HG02798 (cell line): ENCODE data around the gene WNT16.
A peak's percentile ranks its signal among the peaks of the same experiment; 100 is the strongest.
"Not testable (repeated sequence)": the region's sequence is repeated elsewhere in the genome, so short reads cannot be mapped to it uniquely, and the experiment has no call there.

Experiments
- ATAC-seq: cut with Tn5 transposase; IDR thresholded peaks from one replicate; pipeline ENCODE4 v1.9.1; 2021; ENCODE audit warnings: mild to moderate bottlenecking; ENCODE audit not compliant: unreplicated experiment, poor library complexity

The WNT16 gene

GRCh38 chr7:121305109-121305508, 23.7 kb upstream of the WNT16 start:
- no peak for ATAC-seq

GRCh38 chr7:121306565-121306964, 22.2 kb upstream of the WNT16 start:
- no peak for ATAC-seq

DNA sequence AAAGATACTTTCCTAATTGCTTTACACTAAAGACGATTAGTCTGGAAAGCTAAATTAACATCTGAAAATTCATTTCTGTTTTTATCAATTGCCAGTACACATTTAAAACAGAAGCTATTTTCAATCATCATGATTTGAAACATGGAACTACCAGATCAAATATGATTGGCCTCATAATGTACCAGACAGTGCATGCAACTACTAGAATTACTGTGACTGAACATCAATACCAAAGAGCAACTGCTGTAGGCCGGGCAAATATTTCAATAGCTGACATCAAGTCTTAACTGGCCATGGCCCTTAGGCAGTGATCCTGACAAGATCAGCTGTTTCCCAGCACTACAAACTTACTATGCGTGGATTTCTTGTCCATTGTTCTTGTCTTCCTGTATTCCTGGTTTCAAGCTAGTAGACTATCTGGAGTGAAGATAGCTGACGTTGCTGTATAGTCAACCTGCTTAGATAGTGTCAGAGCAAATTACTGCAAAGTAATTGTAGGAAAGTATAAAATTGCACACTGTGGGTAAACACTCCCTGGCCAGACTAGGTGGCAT, 21.7 kb upstream of the WNT16 start:
- ATAC-seq, result no peak

DNA sequence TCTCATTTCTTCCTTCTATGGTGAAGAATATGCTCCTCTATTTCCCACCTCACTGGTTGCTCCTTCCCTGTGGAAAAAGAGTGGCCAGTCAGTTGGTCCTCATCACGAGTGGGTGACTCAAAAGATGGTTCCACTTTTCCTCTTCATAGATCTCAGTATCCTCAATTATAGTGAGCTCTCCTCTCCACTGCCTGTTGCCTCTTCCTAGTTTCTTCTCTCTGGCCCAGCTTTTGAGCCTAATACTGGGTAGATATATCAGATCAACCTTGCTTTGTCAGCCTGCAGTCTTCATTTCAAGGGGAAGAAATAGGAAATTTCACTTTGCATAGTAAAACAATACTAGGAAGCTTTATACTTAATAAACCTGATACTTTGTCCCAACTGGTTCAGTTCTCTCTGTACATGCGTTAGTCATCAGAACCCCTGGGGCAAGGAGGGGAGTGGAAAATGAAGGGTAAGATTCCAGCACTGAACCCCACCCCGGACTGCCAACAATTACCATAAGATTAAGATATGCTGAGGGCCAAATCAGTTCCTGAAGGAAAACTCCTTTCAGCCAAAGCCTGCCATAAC, 15.5 kb upstream of the WNT16 start:
- peak; percentile 2 for ATAC-seq

DNA sequence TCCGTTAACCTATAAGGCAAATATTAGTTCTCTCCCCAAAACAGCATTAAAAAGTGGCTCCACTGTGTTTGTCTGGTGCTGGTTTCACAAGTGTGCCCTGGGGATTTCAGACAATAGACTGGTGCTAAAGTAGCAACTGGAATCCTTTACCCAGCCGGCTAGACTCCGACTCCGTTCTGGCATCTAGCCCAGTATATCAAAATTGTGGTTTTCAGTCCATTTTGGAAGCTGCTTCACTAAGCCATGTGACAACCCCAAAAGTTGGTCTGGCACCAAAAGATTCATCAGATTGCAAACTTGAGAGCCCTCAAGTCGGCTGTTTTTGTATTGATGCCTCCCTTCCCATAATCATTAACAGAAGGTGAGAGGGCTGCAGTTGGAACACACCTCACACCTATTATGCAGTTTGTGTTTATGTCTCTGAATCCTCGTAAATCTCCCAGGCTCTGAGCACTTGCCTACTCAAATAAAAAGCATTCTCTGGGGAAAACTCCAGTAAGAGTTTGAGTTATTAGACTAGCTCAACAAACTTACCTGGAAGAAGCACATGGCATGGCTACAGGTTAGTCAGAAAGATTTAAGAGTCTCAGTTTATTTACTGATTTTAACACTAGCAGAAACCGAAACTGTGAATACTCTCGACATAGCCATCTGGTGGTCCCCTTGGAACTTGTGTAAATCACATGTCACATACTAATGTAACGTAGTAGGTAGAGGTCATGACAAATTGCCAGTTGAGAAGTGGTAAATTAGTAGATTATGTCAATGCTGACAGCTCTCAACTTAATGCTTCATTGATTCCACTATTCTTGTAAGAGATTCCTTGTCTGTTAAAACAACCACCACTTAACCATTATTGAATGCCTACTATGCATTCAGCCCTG, 14.8 kb upstream of the WNT16 start:
- ATAC-seq, result peak; percentile 89

- not testable (repeated sequence) for ATAC-seq
Measured at GRCh38 chr7:121315170-121315569, 13.6 kb upstream of the WNT16 start.

- ATAC-seq, result no peak
Measured at GRCh38 chr7:121322460-121322859, 6.3 kb upstream of the WNT16 start.

- no peak for ATAC-seq
Measured at GRCh38 chr7:121323515-121324302, 5.1 kb upstream of the WNT16 start.

DNA sequence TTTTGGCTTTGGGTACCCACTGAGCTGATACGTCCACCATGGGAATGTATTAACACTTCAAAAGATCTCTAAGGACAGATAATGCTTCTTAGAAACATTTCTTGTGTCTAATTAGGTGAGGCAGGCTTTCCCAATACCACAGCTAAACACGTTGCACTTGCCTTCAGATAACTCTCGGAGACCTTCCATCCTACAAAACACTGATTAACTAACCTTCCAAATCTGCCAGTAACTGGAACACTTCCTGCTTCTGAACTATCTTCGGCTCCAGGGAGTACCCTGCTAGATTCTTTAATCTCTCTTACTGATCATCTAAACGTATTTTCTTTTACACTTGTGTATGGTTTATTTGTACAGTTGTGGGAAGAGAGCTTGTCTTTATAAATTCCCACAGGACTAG, 1.1 kb upstream of the WNT16 start:
- ATAC-seq, result no peak

GRCh38 chr7:121329191-121330052, 622 bp downstream of the WNT16 start:
- peak; percentile 65 for ATAC-seq

DNA sequence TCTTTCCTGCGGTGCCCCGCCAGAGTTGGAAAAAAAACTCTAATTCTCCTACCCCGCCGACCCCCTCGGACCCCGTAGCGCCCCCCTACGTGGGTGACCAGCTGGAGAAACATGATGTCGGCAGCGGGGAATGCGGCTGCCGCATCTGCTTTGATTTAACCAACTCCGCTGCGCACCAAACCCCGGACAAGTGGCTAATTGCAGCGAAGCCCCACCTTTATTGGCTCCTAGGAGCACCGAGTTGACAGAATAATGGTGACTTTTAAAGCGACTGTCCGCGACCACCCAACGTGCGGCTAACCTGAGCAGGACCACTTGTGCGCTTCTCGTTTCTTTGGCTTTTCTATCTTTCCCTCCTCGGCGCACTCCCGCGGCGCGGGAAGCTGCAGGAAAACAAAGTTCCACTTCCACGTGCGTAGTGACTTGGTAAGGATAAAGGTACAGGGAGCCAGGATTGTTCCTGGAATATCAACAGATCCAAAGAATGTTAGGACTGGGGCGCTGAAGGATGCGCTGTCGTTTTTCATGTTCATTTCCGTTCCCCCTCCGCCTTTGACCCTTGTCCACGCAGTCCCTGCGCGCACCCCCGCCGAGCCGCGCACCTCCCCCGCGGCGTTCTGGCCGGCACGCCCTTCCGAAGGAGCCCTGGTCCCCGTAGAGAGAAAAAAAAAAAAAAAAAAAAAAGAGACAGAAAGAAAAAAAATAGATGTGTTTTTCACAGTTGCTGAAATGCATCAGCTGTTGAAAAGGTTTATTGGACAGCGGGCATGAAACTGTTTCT, 1.4 kb downstream of the WNT16 start:
- ATAC-seq, result peak; percentile 29

DNA sequence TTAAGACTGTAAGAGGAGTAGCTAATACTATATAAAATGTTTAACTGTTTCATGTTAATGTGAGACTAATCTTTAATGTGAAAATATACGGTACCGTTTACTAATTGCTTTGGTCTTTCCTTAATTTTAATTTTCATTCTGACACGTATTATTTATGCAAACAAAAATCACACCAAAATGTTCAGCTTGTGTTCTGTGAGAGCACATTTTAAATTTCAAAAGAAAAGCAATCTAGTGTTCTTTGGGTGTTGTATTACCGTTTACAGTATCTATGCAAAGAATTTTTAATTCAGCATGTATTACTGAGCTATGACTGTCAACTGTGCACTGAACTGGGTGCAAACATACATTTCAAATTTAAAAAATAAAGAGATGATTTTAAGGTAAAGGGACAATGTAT, 2.2 kb downstream of the WNT16 start:
- ATAC-seq, result no peak

- ATAC-seq, result no peak
Measured at GRCh38 chr7:121331574-121331973, 2.8 kb downstream of the WNT16 start.

DNA sequence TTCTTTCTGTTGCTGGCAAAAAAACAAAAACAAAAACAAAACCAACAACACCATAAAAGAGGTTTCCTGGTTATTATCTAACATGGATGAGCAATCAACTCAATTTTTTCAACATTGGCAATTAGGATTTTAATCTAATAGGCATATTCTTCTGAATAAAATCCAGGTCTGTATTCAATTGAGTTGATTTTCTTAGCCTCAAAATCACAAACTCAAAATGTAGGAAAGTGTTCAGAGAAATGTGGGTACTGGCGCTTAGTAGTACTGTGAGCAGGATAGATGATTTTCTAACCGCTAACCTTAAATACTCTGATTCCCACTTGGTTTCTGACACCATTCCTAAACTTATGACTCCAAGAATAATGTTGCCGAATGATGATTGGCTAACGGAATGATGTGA, 5.6 kb downstream of the WNT16 start:
- ATAC-seq, result no peak

GRCh38 chr7:121334875-121335648, 6.3 kb downstream of the WNT16 start:
- ATAC-seq, result no peak

DNA sequence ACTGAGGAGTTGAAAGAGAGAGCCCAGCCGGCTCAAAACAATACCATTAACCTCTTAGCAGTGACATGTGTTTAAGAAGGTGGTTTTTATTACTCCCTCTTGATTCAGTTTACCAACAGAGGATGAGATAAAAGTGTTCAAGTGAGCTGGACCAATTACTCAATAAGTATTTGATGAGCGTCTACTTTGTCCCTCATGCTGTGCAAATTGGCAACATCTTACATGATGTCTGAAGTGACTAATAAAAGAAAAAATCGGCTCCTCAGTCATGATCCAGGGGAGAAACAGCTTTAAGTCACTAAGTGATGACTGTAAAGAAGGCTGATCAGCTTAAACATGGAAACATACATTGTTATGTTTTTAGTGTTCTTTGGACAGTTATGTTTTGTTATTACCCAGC, 7.8 kb downstream of the WNT16 start:
- no peak for ATAC-seq

GRCh38 chr7:121337398-121337797, 8.6 kb downstream of the WNT16 start:
- peak; percentile 55 for ATAC-seq

DNA sequence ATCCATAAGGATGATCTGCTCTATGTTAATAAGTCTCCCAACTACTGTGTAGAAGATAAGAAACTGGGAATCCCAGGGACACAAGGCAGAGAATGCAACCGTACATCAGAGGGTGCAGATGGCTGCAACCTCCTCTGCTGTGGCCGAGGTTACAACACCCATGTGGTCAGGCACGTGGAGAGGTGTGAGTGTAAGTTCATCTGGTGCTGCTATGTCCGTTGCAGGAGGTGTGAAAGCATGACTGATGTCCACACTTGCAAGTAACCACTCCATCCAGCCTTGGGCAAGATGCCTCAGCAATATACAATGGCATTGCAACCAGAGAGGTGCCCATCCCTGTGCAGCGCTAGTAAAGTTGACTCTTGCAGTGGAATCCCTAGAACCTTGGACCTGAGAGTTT, 10.3 kb downstream of the WNT16 start:
- ATAC-seq, result no peak
